ENCODE data around the gene THPO. TPM values are rescaled to one million over a fixed set of nuclear protein-coding genes. Genes with fewer than 3 reads are reported as not detected.

THPO gene
- total RNA-seq, 2 donors from 2014 or later = 1.1 TPM; not detected in 1

- no peaks in the 10 kb centered on the region for H3K9me3 ChIP-seq
- TF ChIP-seq CTCF (IDR thresholded peaks at IDR 0.05) = no peak
- no peaks in the 10 kb centered on the region for H3K27me3 ChIP-seq (replicated peaks; ENCODE audit: insufficient read depth)
- H3K4me1 ChIP-seq (ENCODE audit: control insufficient read depth in 1 of 2, low read depth in 2 of 2) = peaks cover 18 to 30% of the 10 kb centered on the region in 2 donors
- ATAC-seq (ENCODE audit: insufficient number of reproducible peaks, low FRiP score, low read depth) (no peak), DNase-seq (ENCODE audit: low spot score) (no peak)
- H3K4me3 ChIP-seq = no peak overlapping the region
- H3K27ac ChIP-seq = no peak overlapping the region
- H3K36me3 ChIP-seq = peaks cover 83% of the 10 kb centered on the region
Observed at GRCh38 chr3:184323696-184324095, 54.3 kb downstream of the THPO start.

- Histone ChIP-seq H3K27ac (no peak overlapping the region), H3K4me1 (ENCODE audit: control insufficient read depth in 1 of 2, low read depth in 2 of 2) (peaks cover 26 to 38% of the 10 kb centered on the region in 2 donors), H3K36me3 (peaks cover 75% of the 10 kb centered on the region), H3K4me3 (no peak overlapping the region), H3K9me3 (no peaks in the 10 kb centered on the region), H3K27me3 (replicated peaks; ENCODE audit: insufficient read depth) (no peaks in the 10 kb centered on the region)
- ATAC-seq (ENCODE audit: insufficient number of reproducible peaks, low FRiP score, low read depth) (no peak), DNase-seq (ENCODE audit: low spot score) (no peak)
- TF ChIP-seq CTCF (IDR thresholded peaks at IDR 0.05) = no peak
Observed at GRCh38 chr3:184322731-184323487, 55.1 kb downstream of the THPO start.

Other genes with a start within 250 kb of the THPO start
- 10 to 100 TPM; 38.7 to 39.7 TPM for gene EIF2B5, start 242.8 kb downstream of the THPO start, total RNA-seq
- 100 to 1,000 TPM in 1 of 2 donors, 10 to 100 TPM in 1; 50.5 to 102 TPM for gene DVL3, start 222.8 kb downstream of the THPO start, total RNA-seq
- gene AP2M1, start 203.4 kb downstream of the THPO start, total RNA-seq = 100 to 1,000 TPM; 194 to 203 TPM
- gene ABCF3, start 192.0 kb downstream of the THPO start, total RNA-seq = 10 to 100 TPM; 50.2 to 62.1 TPM
- gene VWA5B2, start 148.6 kb downstream of the THPO start, total RNA-seq = not detected
- gene ALG3, start 129.2 kb downstream of the THPO start, total RNA-seq = 10 to 100 TPM; 52.0 to 55.0 TPM
- gene EEF1AKMT4, start 128.5 kb downstream of the THPO start, total RNA-seq = 1 to 10 TPM; 3.8 to 4.0 TPM
- not detected for gene CAMK2N2, start 116.7 kb downstream of the THPO start, total RNA-seq
- not detected for gene ECE2, start 102.2 kb downstream of the THPO start, total RNA-seq
- gene PSMD2, start 79.0 kb downstream of the THPO start, total RNA-seq = 100 to 1,000 TPM; 160 to 213 TPM
- 100 to 1,000 TPM; 254 to 334 TPM for gene EIF4G1, start 63.6 kb downstream of the THPO start, total RNA-seq
- gene FAM131A, start 40.6 kb downstream of the THPO start, total RNA-seq = 10 to 100 TPM; 55.4 to 91.8 TPM
- 1 to 10 TPM; 4.3 to 8.0 TPM for gene CLCN2, start 16.6 kb downstream of the THPO start, total RNA-seq
- gene POLR2H, start 16.5 kb downstream of the THPO start, total RNA-seq = 10 to 100 TPM; 49.5 to 53.7 TPM
- 10 to 100 TPM; 19.5 to 21.7 TPM for gene CHRD, start 1.8 kb upstream of the THPO start, total RNA-seq
- 1 to 10 TPM; 2.8 to 5.0 TPM for gene EPHB3, start 183.6 kb upstream of the THPO start, total RNA-seq

Data from thoracic aorta (tissue), 2 donors.